GM23248 (cell line): ENCODE results near the gene SIK2. TPM values are rescaled to one million over a fixed set of nuclear protein-coding genes. Genes with fewer than 3 reads are reported as not detected.

Experiments used
- DNase-seq: peaks from one replicate; pipeline ENCODE4 v3.0.0-alpha.2; 2015
- H2AFZ ChIP-seq: fragments of 200-600 bp; sonication (generic); 2 replicates; pipeline ENCODE4 v1.6.1; 2016; ENCODE audit warnings: antibody characterized with exemption
- H3F3A ChIP-seq: fragments of 200-600 bp; sonication (generic); 2 replicates; pipeline ENCODE4 v1.6.1; 2016; ENCODE audit warnings: mild to moderate bottlenecking, antibody characterized with exemption, mixed run types; ENCODE audit not compliant: insufficient read depth
- H3K27ac ChIP-seq: fragments of 200-600 bp; sonication (generic); 2 replicates; pipeline ENCODE4 v1.5.1; 2016; ENCODE audit warnings: mild to moderate bottlenecking
- H3K27me3 ChIP-seq: fragments of 200-600 bp; sonication (generic); replicated peaks from 2 replicates; pipeline ENCODE4 v1.6.1; 2016; ENCODE audit warnings: mild to moderate bottlenecking; ENCODE audit not compliant: insufficient read depth
- H3K36me3 ChIP-seq: fragments of 200-600 bp; sonication (generic); 2 replicates; pipeline ENCODE4 v1.6.1; 2016; ENCODE audit warnings: low read depth, mild to moderate bottlenecking
- H3K4me1 ChIP-seq: fragments of 200-600 bp; sonication (generic); 2 replicates; pipeline ENCODE4 v1.6.1; 2016; ENCODE audit warnings: mild to moderate bottlenecking; ENCODE audit not compliant: insufficient read depth
- H3K4me2 ChIP-seq: fragments of 200-600 bp; sonication (generic); one replicate; pipeline ENCODE4 v1.6.1; 2016; ENCODE audit warnings: mild to moderate bottlenecking; ENCODE audit not compliant: unreplicated experiment
- H3K4me3 ChIP-seq: fragments of 200-600 bp; sonication (generic); 2 replicates; pipeline ENCODE4 v1.5.1; 2016; ENCODE audit warnings: mild to moderate bottlenecking
- H3K79me2 ChIP-seq: fragments of 200-600 bp; sonication (generic); 2 replicates; pipeline ENCODE4 v1.6.1; 2016; ENCODE audit warnings: mild to moderate bottlenecking; ENCODE audit not compliant: insufficient read depth
- H3K9ac ChIP-seq: fragments of 200-600 bp; sonication (generic); 2 replicates; pipeline ENCODE4 v1.6.1; 2016; ENCODE audit warnings: mild to moderate bottlenecking
- H3K9me2 ChIP-seq: fragments of 200-600 bp; sonication (generic); 2 replicates; pipeline ENCODE4 v1.6.1; 2016; ENCODE audit warnings: mixed run types, mild to moderate bottlenecking, moderate library complexity; ENCODE audit not compliant: insufficient read depth
- H3K9me3 ChIP-seq: fragments of 200-600 bp; sonication (generic); one replicate; pipeline ENCODE4 v1.6.1; 2017; ENCODE audit warnings: low read depth
- H4K20me1 ChIP-seq: fragments of 200-600 bp; sonication (generic); 2 replicates; pipeline ENCODE4 v1.6.0; 2016; ENCODE audit not compliant: insufficient read depth
- EZH2 ChIP-seq: fragments of 200-600 bp; sonication (generic); IDR thresholded peaks from 2 replicates; pipeline ENCODE4 v1.6.1; 2018; ENCODE audit warnings: antibody characterized with exemption, mild to moderate bottlenecking; ENCODE audit not compliant: insufficient read depth, poor library complexity, severe bottlenecking
- EZH2phosphoT487 ChIP-seq: fragments of 200-600 bp; sonication (generic); IDR thresholded peaks from 2 replicates; pipeline ENCODE4 v1.6.1; 2018; ENCODE audit warnings: antibody characterized with exemption, moderate library complexity, mild to moderate bottlenecking, low read depth; ENCODE audit not compliant: insufficient read depth
- WGBS, 2 experiments: methylation state at CpG; one replicate each; pipeline ENCODE4 v1.1.6; 2015 to 2017; ENCODE audit warnings: low lambda C conversion rate in 2 of 2, low coverage in 1 of 2; ENCODE audit errors: missing lambda C conversion rate in 2 of 2; 5-methylcytosine and 5-hydroxymethylcytosine counted together
- in situ Hi-C: fragments of 300-500 bp; cut with MboI; formaldehyde crosslinking; loops from 2 replicates; pipeline ENCODE4 v1.15.0; 2020
- polyA plus RNA-seq: library from polyadenylated mRNA; unstranded; fragments of >200 nt; fragmentation: Nextera tagmentation; extraction: Ambion mirVana; gene quantifications from 2 replicates; pipeline ENCODE4 v1.2.1, GENCODE V29; 2016
- total RNA-seq: library from RNA; depleted of rRNA; stranded (reverse); fragments of >200 nt; shearing (Covaris generic); gene quantifications from 2 replicates; pipeline ENCODE4 v1.2.3, GENCODE V29; 2014

Gene SIK2
- total and polyA plus RNA-seq, 2 experiments from 2014 or later = 5.9 to 14.8 TPM

- Histone ChIP-seq H3K27me3 (no peaks in the 10 kb centered on the region), H3K9me2 (no peaks in the 10 kb centered on the region), H3K79me2 (peaks cover 52% of the 10 kb centered on the region), H4K20me1 (no peaks in the 10 kb centered on the region; the same call in 1 of the 2 replicates), H3K4me1 (peaks cover 41% of the 10 kb centered on the region), H3K4me2 (no peak overlapping the region), H3K27ac (peak overlapping the region; percentile 26), H3K36me3 (peaks cover 16% of the 10 kb centered on the region), H3K4me3 (no peak overlapping the region), H3K9me3 (no peaks in the 10 kb centered on the region), H3K9ac (no peak overlapping the region), H3F3A (peaks cover 35% of the 10 kb centered on the region), H2AFZ (no peak overlapping the region)
- DNase-seq = peak; percentile 69
- TF ChIP-seq EZH2 (no peak), EZH2phosphoT487 (no peak)
- in situ Hi-C loops = no loop called here
- 71 to 74% methylated on average over 3 of the region's 3 CpGs for WGBS, 2 experiments
These were observed 96.8 kb downstream of the SIK2 start for GRCh38 chr11:111698852-111699559.

DNA sequence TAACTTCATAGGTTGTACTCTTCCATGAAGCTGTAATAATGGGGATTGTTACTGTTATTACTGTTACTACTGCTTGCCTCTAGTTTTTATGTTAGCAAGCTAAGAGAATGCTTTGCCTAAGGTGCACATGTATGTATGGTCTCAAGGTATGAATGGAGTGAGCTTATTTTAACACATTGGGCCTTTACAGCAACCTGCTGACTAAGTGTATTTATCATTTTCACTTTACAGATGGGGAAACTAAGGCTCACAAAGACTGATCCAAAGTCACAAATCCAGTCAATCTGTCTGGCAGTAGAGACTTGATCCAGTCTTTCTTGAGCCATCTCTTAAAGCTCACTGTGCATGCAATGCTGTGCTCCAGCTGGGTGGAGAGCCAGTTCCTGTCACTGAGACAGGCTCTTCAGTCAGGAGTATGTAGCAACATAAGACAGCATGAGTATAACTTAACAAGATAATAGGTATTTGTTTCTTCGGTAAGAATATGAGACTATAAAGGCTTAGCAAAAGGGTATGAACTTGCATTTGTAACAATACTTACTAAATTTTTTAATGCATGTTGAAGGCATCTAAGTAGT is 97.4 kb downstream of the SIK2 start:
- no peak overlapping the region for H3K4me3 ChIP-seq
- H3K79me2 ChIP-seq = peaks cover 52% of the 10 kb centered on the region
- H3K27ac ChIP-seq = no peak overlapping the region
- H3K9ac ChIP-seq = no peak overlapping the region
- 100% methylated on average over 1 of the region's 1 CpG for WGBS, 2 experiments
- in situ Hi-C loops = no loop called here
- H2AFZ ChIP-seq = no peak overlapping the region
- H3F3A ChIP-seq = peaks cover 33% of the 10 kb centered on the region
- H3K36me3 ChIP-seq = peaks cover 23% of the 10 kb centered on the region
- no peak overlapping the region for H3K4me2 ChIP-seq
- no peaks in the 10 kb centered on the region for H3K27me3 ChIP-seq
- no peaks in the 10 kb centered on the region for H3K9me2 ChIP-seq
- no peaks in the 10 kb centered on the region for H3K9me3 ChIP-seq
- TF ChIP-seq EZH2phosphoT487 (no peak), EZH2 (no peak)
- peaks cover 34% of the 10 kb centered on the region for H3K4me1 ChIP-seq
- H4K20me1 ChIP-seq = no peaks in the 10 kb centered on the region; the same call in 1 of the 2 replicates
- DNase-seq = no peak

DNA sequence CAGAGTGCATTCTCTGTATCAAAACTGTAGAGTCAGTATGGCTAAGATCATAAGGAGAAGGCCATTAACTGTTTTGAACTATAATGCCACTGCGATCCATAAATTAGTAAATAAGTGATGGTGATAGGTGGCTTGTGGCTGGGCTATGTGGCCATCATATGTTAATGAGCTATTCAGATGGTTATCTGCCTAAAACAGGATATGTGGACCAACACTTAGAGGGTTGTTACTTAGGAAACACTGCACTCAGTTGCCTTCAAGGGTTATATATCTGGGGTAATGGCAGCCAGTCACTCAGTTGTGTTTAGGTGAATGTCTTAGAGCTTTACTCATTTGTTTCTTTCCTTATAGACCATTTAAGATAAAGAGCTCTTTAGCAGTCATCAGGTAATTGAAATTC is 97.9 kb downstream of the SIK2 start:
- no peak overlapping the region for H3K27ac ChIP-seq
- peaks cover 28% of the 10 kb centered on the region for H3K36me3 ChIP-seq
- no peak overlapping the region for H3K9ac ChIP-seq
- no peak for TF ChIP-seq EZH2
- TF ChIP-seq EZH2phosphoT487 = no peak
- H3K4me3 ChIP-seq = no peak overlapping the region
- no peaks in the 10 kb centered on the region for H3K27me3 ChIP-seq
- in situ Hi-C loops = no loop called here
- no peaks in the 10 kb centered on the region for H3K9me2 ChIP-seq
- peaks cover 28% of the 10 kb centered on the region for H3F3A ChIP-seq
- H3K79me2 ChIP-seq = peaks cover 52% of the 10 kb centered on the region
- H4K20me1 ChIP-seq = no peaks in the 10 kb centered on the region; the same call in 1 of the 2 replicates
- H2AFZ ChIP-seq = no peak overlapping the region
- H3K4me1 ChIP-seq = peaks cover 29% of the 10 kb centered on the region
- H3K4me2 ChIP-seq = no peak overlapping the region
- no peak for DNase-seq
- 91 to 100% methylated on average over 1 of the region's 1 CpG for WGBS, 2 experiments
- H3K9me3 ChIP-seq = no peaks in the 10 kb centered on the region

GRCh38 chr11:111702623-111703022 is 100.4 kb downstream of the SIK2 start:
- no peak for TF ChIP-seq EZH2
- TF ChIP-seq EZH2phosphoT487 = no peak
- DNase-seq = no peak
- 85 to 89% methylated on average over 5 of the region's 5 CpGs for WGBS, 2 experiments
- H3K4me2 ChIP-seq = no peak overlapping the region
- H3K36me3 ChIP-seq = peaks cover 30% of the 10 kb centered on the region
- no peaks in the 10 kb centered on the region; the same call in 1 of the 2 replicates for H4K20me1 ChIP-seq
- no peaks in the 10 kb centered on the region for H3K9me2 ChIP-seq
- no peak overlapping the region for H3K27ac ChIP-seq
- no peak overlapping the region for H3K4me3 ChIP-seq
- peaks cover 9% of the 10 kb centered on the region for H3K4me1 ChIP-seq
- no peak overlapping the region for H2AFZ ChIP-seq
- no peaks in the 10 kb centered on the region for H3K9me3 ChIP-seq
- in situ Hi-C loops = no loop called here
- peaks cover 36% of the 10 kb centered on the region for H3K79me2 ChIP-seq
- H3F3A ChIP-seq = peaks cover 8% of the 10 kb centered on the region; the same call in 1 of the 2 replicates
- H3K9ac ChIP-seq = no peak overlapping the region
- H3K27me3 ChIP-seq = no peaks in the 10 kb centered on the region
